Astrocyte (in vitro differentiated cells and primary cell): ENCODE results near the gene SMIM44. TPM values are rescaled to one million over a fixed set of nuclear protein-coding genes. Genes with fewer than 3 reads are reported as not detected.

Source experiments
- DNase-seq: peaks from one replicate; pipeline ENCODE4 v3.0.0-alpha.2; 2010; ENCODE audit warnings: low read depth
- FAIRE-seq: peaks from 2 replicates; lab custom pipeline; 2011; peaks lifted over from hg19 to GRCh38; lab: Jason Lieb, UNC
- H2AFZ ChIP-seq: 2 replicates; pipeline ENCODE4 v1.6.0; 2012; ENCODE audit warnings: low read depth, low read length, inconsistent platforms
- H3K27ac ChIP-seq: 2 replicates; pipeline ENCODE4 v1.5.1; 2011; ENCODE audit warnings: low read depth, low read length, inconsistent platforms
- H3K27me3 ChIP-seq: 2 replicates; pipeline ENCODE4 v1.6.0; 2011; ENCODE audit warnings: low read length, inconsistent platforms; ENCODE audit not compliant: insufficient read depth
- H3K36me3 ChIP-seq: 2 replicates; pipeline ENCODE4 v1.5.1; 2011; ENCODE audit warnings: low read length, inconsistent platforms; ENCODE audit not compliant: insufficient read depth
- H3K4me1 ChIP-seq: 2 replicates; pipeline ENCODE4 v1.5.1; 2011; ENCODE audit warnings: low read length, inconsistent platforms; ENCODE audit not compliant: insufficient read depth
- H3K4me2 ChIP-seq: 2 replicates; pipeline ENCODE4 v1.6.0; 2012; ENCODE audit warnings: low read length, inconsistent platforms
- H3K4me3 ChIP-seq: 2 replicates; pipeline ENCODE4 v1.5.1; 2011; ENCODE audit warnings: low read depth, mild to moderate bottlenecking, low read length, inconsistent platforms; ENCODE audit not compliant: insufficient read depth
- H3K79me2 ChIP-seq: 2 replicates; pipeline ENCODE4 v1.6.0; 2012; ENCODE audit warnings: mild to moderate bottlenecking, low read length, inconsistent platforms; ENCODE audit not compliant: insufficient read depth
- H3K9ac ChIP-seq: 2 replicates; pipeline ENCODE4 v1.6.0; 2012; ENCODE audit warnings: mild to moderate bottlenecking, low read length, inconsistent platforms
- H3K9me3 ChIP-seq: 2 replicates; pipeline ENCODE4 v1.5.1; 2012; ENCODE audit warnings: low read depth, mild to moderate bottlenecking, low read length, inconsistent platforms; ENCODE audit not compliant: insufficient read depth
- H4K20me1 ChIP-seq: 2 replicates; pipeline ENCODE4 v1.6.0; 2012; ENCODE audit warnings: low read length, inconsistent platforms; ENCODE audit not compliant: insufficient read depth
- H3K27ac Mint-ChIP-seq: one replicate; pipeline ENCODE4 v1.8.0; 2021; ENCODE audit warnings: mild to moderate bottlenecking, mixed read lengths; ENCODE audit not compliant: unreplicated experiment
- H3K27me3 Mint-ChIP-seq: one replicate; pipeline ENCODE4 v1.8.0; 2021; ENCODE audit warnings: low read depth, mixed read lengths; ENCODE audit not compliant: unreplicated experiment
- H3K36me3 Mint-ChIP-seq: one replicate; pipeline ENCODE4 v1.8.0; 2021; ENCODE audit warnings: low read depth, mixed read lengths; ENCODE audit not compliant: unreplicated experiment
- H3K4me1 Mint-ChIP-seq: one replicate; pipeline ENCODE4 v1.8.0; 2021; ENCODE audit warnings: low read depth, mixed read lengths; ENCODE audit not compliant: unreplicated experiment
- H3K4me3 Mint-ChIP-seq: one replicate; pipeline ENCODE4 v1.8.0; 2021; ENCODE audit warnings: mild to moderate bottlenecking, moderate library complexity, mixed read lengths; ENCODE audit not compliant: unreplicated experiment
- H3K9me3 Mint-ChIP-seq: one replicate; pipeline ENCODE4 v1.8.0; 2021; ENCODE audit warnings: mild to moderate bottlenecking, mixed read lengths; ENCODE audit not compliant: unreplicated experiment
- CTCF ChIP-seq: IDR thresholded peaks from 2 replicates; pipeline ENCODE4 v1.5.1; 2011; ENCODE audit warnings: low read depth, mild to moderate bottlenecking, inconsistent platforms, low read length, moderate library complexity; ENCODE audit not compliant: insufficient read depth
- EZH2 ChIP-seq: IDR thresholded peaks from 2 replicates; pipeline ENCODE4 v1.6.1; 2012; ENCODE audit warnings: mild to moderate bottlenecking, low read length, inconsistent platforms; ENCODE audit not compliant: insufficient read depth
- total RNA-seq: library from RNA; stranded (reverse); gene quantifications from 2 replicates; pipeline ENCODE4 v1.2.1, GENCODE V29; 2021

Gene SMIM44
- total RNA-seq, 1 donor from 2014 or later: not detected

GRCh38 chr19:3463714-3464586, 19.3 kb downstream of the SMIM44 start:
- Mint-ChIP-seq H3K9me3 (peaks cover 3% of the 10 kb centered on the region), H3K36me3 (peaks cover 8% of the 10 kb centered on the region), H3K4me3 (no peak overlapping the region), H3K4me1 (peaks cover 14% of the 10 kb centered on the region), H3K27ac (no peak overlapping the region), H3K27me3 (peaks cover 4% of the 10 kb centered on the region)
- no peak for FAIRE-seq
- peaks cover 13% of the 10 kb centered on the region for H3K4me1 ChIP-seq
- no peak overlapping the region for H3K27ac ChIP-seq
- H3K27me3 ChIP-seq: no peaks in the 10 kb centered on the region
- TF ChIP-seq EZH2: no peak
- no peak for TF ChIP-seq CTCF
- H3K4me3 ChIP-seq: no peak overlapping the region
- peaks cover 7% of the 10 kb centered on the region for H4K20me1 ChIP-seq
- no peaks in the 10 kb centered on the region for H3K9me3 ChIP-seq
- H2AFZ ChIP-seq: no peak overlapping the region
- no peak overlapping the region for H3K4me2 ChIP-seq
- H3K9ac ChIP-seq: no peak overlapping the region
- peaks cover 6% of the 10 kb centered on the region for H3K79me2 ChIP-seq
- DNase-seq: no peak
- H3K36me3 ChIP-seq: peaks cover 2% of the 10 kb centered on the region

GRCh38 chr19:3462991-3463713, 20.1 kb downstream of the SMIM44 start:
- Mint-ChIP-seq H3K27ac (peak overlapping the region; percentile 88), H3K4me3 (peak overlapping the region; percentile 36), H3K27me3 (peaks cover 4% of the 10 kb centered on the region), H3K4me1 (peaks cover 17% of the 10 kb centered on the region), H3K9me3 (peaks cover 3% of the 10 kb centered on the region), H3K36me3 (peaks cover 7% of the 10 kb centered on the region)
- no peak overlapping the region for H3K9ac ChIP-seq
- peaks cover 9% of the 10 kb centered on the region for H3K79me2 ChIP-seq
- H3K27ac ChIP-seq: no peak overlapping the region
- H3K4me2 ChIP-seq: no peak overlapping the region
- no peak overlapping the region for H3K4me3 ChIP-seq
- H3K36me3 ChIP-seq: peaks cover 2% of the 10 kb centered on the region
- FAIRE-seq: no peak
- no peak overlapping the region for H2AFZ ChIP-seq
- H4K20me1 ChIP-seq: peaks cover 7% of the 10 kb centered on the region
- no peak for DNase-seq
- TF ChIP-seq EZH2 (no peak), CTCF (no peak)
- H3K4me1 ChIP-seq: peaks cover 21% of the 10 kb centered on the region
- H3K9me3 ChIP-seq: no peaks in the 10 kb centered on the region
- H3K27me3 ChIP-seq: no peaks in the 10 kb centered on the region
